GM23248 (cell line): ENCODE data around the gene OR10J4.

Experiments used
- EZH2 ChIP-seq: fragments of 200-600 bp; sonication (generic); IDR thresholded peaks from 2 replicates; pipeline ENCODE4 v1.6.1; 2018; ENCODE audit warnings: antibody characterized with exemption, mild to moderate bottlenecking; ENCODE audit not compliant: insufficient read depth, poor library complexity, severe bottlenecking
- EZH2phosphoT487 ChIP-seq: fragments of 200-600 bp; sonication (generic); IDR thresholded peaks from 2 replicates; pipeline ENCODE4 v1.6.1; 2018; ENCODE audit warnings: antibody characterized with exemption, moderate library complexity, mild to moderate bottlenecking, low read depth; ENCODE audit not compliant: insufficient read depth

GRCh38 chr1:159439422-159439821 is 7.4 kb downstream of the OR10J4 start, which contains the start of gene OR10J1:
- TF ChIP-seq EZH2 = no peak
- TF ChIP-seq EZH2phosphoT487 = no peak
